ENCODE data around the gene GCSAM. TPM values are rescaled to one million over a fixed set of nuclear protein-coding genes. Genes with fewer than 3 reads are reported as not detected.

Gene GCSAM, protein sequence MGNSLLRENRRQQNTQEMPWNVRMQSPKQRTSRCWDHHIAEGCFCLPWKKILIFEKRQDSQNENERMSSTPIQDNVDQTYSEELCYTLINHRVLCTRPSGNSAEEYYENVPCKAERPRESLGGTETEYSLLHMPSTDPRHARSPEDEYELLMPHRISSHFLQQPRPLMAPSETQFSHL
- total RNA-seq, result 1 to 10 TPM in 1 of 4 donors, under 1 TPM in 2, not detected in 1; 0.52 to 1.8 (median 0.91) TPM

DNA sequence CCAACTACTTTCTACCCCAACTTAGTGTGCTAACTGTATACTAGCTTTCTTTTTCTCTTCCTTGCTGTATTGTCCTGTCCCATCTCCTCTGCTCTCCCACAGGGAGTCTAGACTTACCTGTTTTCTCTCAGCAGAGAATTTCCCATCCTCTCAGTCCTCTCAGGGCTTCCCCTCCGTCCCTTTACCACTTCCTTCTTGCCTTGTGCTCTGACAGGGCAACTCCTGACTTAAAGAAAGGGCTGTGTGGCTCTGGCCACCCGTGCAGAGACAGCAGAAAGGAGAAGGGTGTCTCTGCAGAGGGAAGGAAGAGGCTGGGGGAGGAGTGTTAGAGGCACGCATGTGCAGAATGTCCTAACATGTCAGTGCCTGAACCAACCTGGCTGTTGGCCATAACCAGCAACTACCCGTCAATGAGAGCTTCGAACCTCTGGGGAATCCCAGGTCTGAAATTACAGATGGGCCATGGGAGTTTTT, at the start of gene GCSAM:
TSS of gene GCSAM (minus strand) at position 274 of the 474 bp plus-strand sequence. CDS start at position 146, 128 bp downstream.
- 20 to 41% methylated on average over 5 of the region's 5 CpGs for WGBS, 2 donors
- intact Hi-C loops (cut with DNase I; ENCODE audit: low total_unique reads), result no loop called here
- DNase-seq (ENCODE audit: low spot score in 2 of 2), result peak in 1 of 2 donors; percentile 63
- H3K4me3 ChIP-seq (ENCODE audit: low read depth, poor library complexity, severe bottlenecking), result no peak within 1 kb of the TSS
- TF ChIP-seq, protein P1, sequence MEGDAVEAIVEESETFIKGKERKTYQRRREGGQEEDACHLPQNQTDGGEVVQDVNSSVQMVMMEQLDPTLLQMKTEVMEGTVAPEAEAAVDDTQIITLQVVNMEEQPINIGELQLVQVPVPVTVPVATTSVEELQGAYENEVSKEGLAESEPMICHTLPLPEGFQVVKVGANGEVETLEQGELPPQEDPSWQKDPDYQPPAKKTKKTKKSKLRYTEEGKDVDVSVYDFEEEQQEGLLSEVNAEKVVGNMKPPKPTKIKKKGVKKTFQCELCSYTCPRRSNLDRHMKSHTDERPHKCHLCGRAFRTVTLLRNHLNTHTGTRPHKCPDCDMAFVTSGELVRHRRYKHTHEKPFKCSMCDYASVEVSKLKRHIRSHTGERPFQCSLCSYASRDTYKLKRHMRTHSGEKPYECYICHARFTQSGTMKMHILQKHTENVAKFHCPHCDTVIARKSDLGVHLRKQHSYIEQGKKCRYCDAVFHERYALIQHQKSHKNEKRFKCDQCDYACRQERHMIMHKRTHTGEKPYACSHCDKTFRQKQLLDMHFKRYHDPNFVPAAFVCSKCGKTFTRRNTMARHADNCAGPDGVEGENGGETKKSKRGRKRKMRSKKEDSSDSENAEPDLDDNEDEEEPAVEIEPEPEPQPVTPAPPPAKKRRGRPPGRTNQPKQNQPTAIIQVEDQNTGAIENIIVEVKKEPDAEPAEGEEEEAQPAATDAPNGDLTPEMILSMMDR (IDR thresholded peaks at IDR 0.05), result no peak
- TF ChIP-seq POLR2A (IDR thresholded peaks at IDR 0.05), result no peak

DNA sequence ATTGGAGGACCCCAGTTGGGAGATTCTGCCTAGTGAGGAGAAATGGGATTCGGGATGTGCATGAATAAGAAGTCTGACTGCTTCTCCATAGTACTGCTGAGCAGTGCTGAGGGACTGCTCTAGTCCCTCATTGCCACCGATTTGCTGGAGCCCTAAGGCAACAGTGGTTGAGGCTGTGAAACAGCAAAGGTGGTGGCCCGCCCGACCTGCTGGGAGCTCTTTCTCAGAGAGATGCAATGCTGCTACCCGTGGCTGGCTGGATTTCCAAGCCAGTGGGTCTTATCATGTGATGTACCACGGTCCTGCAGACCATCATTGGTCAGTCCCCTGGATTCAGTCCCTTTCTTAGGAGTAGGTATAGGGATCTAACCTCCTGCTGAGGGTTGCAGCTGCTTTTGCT, 42.6 kb upstream of the GCSAM start:
- no peak overlapping the region for H3K4me3 ChIP-seq (ENCODE audit: low read depth, poor library complexity, severe bottlenecking)
- intact Hi-C loops (cut with DNase I; ENCODE audit: low total_unique reads), result no loop called here
- 68 to 86% methylated on average over 6 of the region's 6 CpGs for WGBS, 2 donors
- TF ChIP-seq, protein P1 (IDR thresholded peaks at IDR 0.05), result no peak
- TF ChIP-seq POLR2A (IDR thresholded peaks at IDR 0.05), result no peak
- DNase-seq (ENCODE audit: low spot score in 2 of 2), result peak in 1 of 2 donors; percentile 64

DNA sequence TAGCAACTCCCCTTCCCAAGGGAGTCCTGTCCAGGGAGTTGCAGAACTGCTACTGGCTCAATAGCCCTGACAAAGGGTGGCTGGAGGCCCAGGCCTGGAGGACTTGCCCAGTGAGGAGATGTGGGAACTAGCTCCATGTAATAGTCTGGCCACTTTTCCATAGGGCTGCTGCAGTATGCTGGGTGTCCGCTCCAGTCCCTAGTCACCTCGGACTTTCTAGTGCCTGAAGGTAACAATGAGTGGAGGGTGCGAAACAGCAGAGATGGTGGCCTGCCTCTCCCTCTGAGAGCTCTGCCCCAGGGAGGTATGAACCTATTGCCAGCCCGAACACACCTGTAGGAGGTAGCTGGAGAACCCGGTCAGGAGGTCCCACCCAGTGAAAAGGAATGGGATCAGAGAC, 42.0 kb upstream of the GCSAM start:
- TF ChIP-seq, protein P1 (IDR thresholded peaks at IDR 0.05), result no peak
- no peak for TF ChIP-seq POLR2A (IDR thresholded peaks at IDR 0.05)
- 91 to 95% methylated on average over 5 of the region's 5 CpGs for WGBS, 2 donors
- no peak overlapping the region for H3K4me3 ChIP-seq (ENCODE audit: low read depth, poor library complexity, severe bottlenecking)
- intact Hi-C loops (cut with DNase I; ENCODE audit: low total_unique reads), result no loop called here
- peak in 1 of 2 donors; percentile 70 for DNase-seq (ENCODE audit: low spot score in 2 of 2)

DNA sequence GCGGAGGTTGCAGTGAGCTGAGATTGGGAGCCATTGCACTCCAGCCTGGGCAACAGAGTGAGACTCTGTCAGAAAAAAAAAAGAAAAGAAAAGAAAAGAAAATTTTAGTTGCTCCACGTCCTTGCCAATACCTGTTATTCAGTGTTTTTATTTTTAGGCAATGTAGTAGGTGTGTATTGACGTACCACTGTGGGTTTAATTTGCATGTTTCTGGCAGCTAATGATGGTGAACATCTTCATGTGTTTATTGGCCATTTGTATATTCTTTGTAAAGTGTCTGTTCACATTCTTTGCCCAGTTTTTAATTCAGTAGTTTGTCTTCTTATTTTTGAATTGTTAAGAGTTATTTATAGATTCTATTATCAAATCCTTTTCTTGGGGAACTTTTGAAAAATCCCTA, 38.1 kb upstream of the GCSAM start:
- intact Hi-C loops (cut with DNase I; ENCODE audit: low total_unique reads), result loop anchor here (5.0 kb wide), 1 partner anchor 1701 kb away; no protein-coding TSS in a partner anchor
- no peak overlapping the region for H3K4me3 ChIP-seq (ENCODE audit: low read depth, poor library complexity, severe bottlenecking)
- no peak for DNase-seq (ENCODE audit: low spot score in 2 of 2)
- 81 to 83% methylated on average over 3 of the region's 3 CpGs for WGBS, 2 donors
- TF ChIP-seq POLR2A (IDR thresholded peaks at IDR 0.05), result no peak
- TF ChIP-seq, protein P1 (IDR thresholded peaks at IDR 0.05), result no peak

DNA sequence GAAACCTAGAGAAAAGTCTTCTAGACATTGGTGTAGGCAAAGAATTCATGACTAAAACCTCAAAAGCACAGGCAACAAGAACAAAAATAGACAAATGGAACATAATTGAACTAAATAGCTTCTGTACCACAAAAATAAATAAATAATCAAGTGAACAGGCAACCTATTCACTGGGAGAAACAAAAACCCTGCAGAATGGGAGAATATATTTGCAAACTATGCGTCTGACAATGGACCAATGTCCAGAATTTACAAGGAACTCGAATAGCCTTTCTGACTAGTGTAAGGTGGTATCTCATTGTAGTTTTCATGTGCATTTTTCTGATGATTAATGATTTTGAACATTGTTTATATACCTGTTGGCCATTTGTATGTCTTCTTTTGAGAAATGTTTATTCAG, 37.0 kb upstream of the GCSAM start:
- no peak for TF ChIP-seq POLR2A (IDR thresholded peaks at IDR 0.05)
- TF ChIP-seq, protein P1 (IDR thresholded peaks at IDR 0.05), result no peak
- H3K4me3 ChIP-seq (ENCODE audit: low read depth, poor library complexity, severe bottlenecking), result no peak overlapping the region
- intact Hi-C loops (cut with DNase I; ENCODE audit: low total_unique reads), result loop anchor here (5.0 kb wide), 1 partner anchor 1702 kb away; no protein-coding TSS in a partner anchor
- DNase-seq (ENCODE audit: low spot score in 2 of 2), result no peak
- 87 to 90% methylated on average over 2 of the region's 2 CpGs for WGBS, 2 donors

Measured in lower leg skin (tissue), 4 donors.